GM15510 (cell line): ENCODE data around the gene PTPRG.

Source experiments
- POLR2A ChIP-seq: IDR thresholded peaks from 3 replicates; pipeline ENCODE4 v1.6.1; 2011; ENCODE audit warnings: borderline replicate concordance; ENCODE audit not compliant: insufficient read length; ENCODE audit errors: extremely low read depth

Gene PTPRG

DNA sequence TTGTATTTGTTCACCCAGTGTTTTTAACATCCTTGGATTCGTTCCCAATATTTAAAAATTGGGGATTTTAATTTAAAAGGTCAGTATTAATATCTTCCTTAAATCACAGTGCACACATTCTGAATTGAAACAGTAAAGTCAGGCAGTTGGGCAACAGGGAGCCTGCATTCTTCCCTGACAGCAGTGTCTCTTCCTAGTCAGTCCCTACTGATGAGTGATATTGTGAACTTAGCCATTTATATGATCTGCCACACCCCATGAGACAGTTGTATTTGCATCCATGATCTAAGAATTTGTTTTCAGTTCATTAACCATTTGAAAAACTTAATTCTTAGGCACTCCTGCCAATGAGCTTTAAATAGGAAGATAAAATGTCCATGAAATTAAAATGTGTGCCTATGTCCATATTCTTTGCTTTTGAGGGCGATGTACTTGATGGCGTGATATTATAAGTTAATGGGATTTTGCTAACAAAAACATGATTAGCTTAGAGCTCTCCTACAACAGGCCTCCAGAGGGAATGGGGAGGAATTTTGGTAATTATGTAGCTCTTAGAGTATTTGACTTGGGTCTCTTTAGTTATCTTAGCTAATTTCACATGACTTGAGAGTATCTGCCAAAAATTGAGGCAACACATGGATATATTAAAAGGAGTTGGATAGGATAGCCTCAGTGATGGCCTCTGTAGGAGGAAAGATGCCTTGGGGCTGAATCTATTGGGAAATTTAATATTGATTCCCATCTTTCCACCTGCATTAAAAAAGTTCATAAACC, 219.3 kb downstream of the PTPRG start:
- TF ChIP-seq POLR2A: no peak

- TF ChIP-seq POLR2A: no peak
Measured at GRCh38 chr3:61783993-61784718, 222.8 kb downstream of the PTPRG start.

DNA sequence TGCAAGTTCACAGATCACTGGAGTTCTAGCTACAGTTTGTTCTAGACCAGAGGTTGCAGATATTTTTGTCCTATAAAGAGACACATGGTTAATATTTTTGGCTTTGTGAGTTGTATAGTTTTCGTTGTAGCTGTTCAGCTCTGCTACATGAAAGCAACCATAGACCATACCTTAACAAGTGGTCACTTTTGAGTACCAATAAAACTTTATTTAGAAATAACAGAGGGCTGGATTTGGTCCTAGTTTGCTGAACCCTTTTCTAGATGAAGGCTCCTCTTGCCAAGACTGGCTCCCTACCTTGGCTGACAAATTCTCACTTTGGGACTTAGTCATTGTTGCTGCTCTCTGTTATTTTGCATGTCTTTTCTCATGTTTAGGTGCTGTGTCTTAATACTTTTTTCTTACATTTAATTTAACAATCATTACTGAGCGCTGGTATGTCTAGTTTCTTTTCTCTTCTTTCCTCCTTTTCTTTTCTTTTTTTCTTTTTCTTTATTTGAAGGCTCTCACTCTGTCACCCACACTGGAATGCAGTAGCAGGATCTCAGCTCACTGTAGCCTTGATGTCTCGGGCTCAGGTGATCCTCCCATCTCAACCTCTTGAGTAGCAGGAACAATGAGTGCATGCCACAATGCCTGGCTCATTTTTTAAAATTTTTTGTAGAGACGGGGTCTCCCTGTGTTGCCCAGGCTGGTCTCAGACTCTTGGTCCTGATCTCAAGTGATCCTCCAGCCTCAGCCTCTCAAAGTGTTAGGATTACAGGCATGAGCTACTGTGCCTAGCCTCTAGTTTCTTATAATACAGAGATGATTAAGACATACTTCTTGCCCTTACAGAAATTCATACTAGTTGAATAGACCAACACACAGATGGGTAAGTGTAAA, 227.5 kb downstream of the PTPRG start:
- no peak for TF ChIP-seq POLR2A

DNA sequence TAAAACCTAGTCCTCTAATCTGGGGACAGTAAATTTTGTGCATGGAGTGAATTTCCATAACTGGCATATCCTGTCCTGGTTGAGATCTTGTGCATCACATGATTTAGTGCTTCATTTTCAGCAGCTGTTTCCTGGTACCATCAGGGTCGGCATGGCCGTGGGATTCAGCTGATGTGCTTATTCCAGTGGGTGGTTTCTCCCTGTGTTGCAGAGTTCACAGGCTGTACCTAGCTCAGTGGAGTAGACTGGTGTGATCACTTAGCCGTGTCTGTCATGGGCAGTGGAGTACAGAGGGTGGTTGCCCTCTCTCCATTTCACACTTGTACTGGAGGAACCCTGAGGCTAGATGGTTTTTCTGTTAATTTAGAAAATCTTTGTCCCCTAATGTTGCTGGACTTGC, 228.5 kb downstream of the PTPRG start:
- TF ChIP-seq POLR2A: no peak

DNA sequence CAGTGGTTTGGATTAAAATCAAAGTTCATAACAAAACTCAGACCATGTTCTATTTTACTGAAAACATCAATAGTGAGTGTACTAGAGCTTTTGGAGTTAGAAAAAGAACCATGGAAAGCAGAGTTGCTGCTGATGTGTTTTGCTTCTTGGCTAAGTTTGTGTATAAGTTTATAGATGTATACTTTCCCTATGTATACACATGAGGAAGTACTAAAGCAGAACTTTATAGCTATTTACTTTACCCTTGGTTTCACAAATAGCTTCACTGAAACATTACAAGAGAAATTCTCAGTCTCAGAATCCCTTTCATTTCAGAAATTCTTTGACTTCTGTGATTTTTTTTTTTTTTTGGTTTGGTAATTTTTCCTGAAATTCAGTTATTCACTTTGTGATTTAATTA, 229.0 kb downstream of the PTPRG start:
- TF ChIP-seq POLR2A: no peak

- TF ChIP-seq POLR2A: no peak
Measured at GRCh38 chr3:61793056-61793455, 231.7 kb downstream of the PTPRG start.

GRCh38 chr3:61793521-61793920, 232.2 kb downstream of the PTPRG start:
- no peak for TF ChIP-seq POLR2A

DNA sequence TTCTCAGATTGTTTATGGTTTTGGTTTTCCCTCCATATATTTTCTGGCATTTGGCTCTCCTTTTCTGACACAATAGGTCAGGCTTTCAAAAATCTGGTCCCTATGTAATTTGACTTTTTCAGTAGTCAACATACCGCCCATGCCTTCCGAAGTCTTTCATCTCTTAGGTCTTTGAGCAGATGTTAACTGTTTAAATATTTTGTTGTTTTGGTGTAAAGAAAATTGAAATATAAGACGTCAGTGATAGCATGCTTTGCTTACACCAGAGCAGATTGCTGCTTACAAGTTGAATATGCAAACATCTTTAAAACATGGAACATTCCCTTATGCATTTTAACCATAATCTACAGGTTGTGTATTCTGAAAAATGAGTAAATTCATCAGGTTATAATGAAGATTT, 233.0 kb downstream of the PTPRG start:
- no peak for TF ChIP-seq POLR2A

DNA sequence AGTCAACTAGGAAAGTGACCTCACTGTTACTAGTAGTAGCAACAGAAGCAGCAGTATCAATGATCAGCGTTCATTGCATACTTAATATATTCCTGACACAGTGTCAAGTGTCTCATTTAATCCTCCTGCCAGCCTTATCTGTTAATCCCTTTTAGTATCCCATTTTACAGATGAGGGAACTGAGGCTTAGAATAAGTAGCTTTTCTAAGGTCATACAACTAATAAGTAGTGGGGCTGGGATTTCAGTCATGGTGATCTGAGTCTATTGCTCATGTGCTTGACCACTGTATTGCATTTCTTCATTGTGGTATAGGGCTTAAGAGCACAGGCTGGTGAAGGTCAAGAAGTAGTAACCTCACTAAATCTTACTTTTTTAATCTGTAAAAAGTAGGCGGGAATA, 233.6 kb downstream of the PTPRG start:
- no peak for TF ChIP-seq POLR2A

DNA sequence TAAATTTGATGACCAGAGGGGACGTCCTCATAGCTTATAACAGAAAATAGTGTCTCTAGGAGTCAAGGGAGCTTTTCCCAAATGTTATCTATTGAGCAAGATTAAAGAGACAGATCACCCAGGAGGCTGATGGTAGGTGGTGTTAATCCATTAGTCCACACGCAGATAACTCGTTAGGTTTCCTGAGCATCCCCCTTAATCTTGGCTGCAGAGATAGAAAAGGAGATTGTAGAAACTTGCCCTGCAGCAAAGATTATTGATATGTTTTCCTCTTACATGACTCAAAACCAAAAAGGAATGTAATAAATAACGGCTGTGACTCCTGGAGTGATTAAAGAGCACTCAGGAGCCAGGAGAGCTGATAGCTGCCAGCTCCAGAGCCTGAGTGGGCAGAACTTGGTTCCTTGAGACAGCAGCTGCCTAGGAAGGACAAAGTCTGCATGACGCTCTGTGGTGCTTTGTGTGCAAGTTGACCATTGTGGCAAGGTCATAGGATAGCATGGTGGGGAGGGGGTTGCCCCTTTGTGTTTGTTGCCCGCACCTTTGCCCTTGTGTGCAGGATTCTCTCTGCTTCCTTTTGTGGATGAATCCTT, 234.8 kb downstream of the PTPRG start:
- TF ChIP-seq POLR2A: no peak

GRCh38 chr3:61796911-61797310, 235.5 kb downstream of the PTPRG start:
- no peak for TF ChIP-seq POLR2A

- no peak for TF ChIP-seq POLR2A
Measured at GRCh38 chr3:61802772-61803171, 241.4 kb downstream of the PTPRG start.

GRCh38 chr3:61803983-61804382, 242.6 kb downstream of the PTPRG start:
- TF ChIP-seq POLR2A: no peak

GRCh38 chr3:61804782-61805181, 243.4 kb downstream of the PTPRG start:
- no peak for TF ChIP-seq POLR2A

DNA sequence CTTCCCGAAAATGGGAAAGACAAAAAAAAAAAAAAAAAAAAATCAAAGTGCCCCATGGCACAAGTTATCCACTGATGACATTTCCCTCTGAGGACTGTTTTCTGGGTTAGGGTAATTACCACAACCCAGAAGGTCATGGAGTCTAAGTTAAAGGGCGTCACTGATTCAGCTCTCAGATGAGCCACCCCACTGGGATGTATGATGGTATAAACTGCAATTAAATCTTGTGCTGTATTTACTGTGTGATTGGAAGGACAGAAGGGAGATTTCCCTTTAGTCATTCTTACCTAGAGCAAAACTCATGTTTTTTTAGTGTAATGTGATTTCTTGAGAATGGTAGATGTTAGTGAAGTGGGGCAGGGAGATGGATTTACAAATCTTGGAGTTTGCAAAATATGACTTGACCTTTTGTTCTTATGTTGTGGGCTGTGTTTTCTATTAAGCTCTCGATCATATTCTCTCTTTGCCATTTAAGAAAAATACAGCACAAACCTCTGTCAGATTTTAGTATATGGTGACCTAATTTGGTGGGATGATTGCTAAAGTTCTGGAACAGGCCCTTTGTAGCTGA, 244.2 kb downstream of the PTPRG start:
- TF ChIP-seq POLR2A: no peak

GRCh38 chr3:61806810-61807209, 245.4 kb downstream of the PTPRG start:
- no peak for TF ChIP-seq POLR2A
